Smooth muscle cell (in vitro differentiated cells): ENCODE data around the gene GRAMD2B. TPM values are rescaled to one million over a fixed set of nuclear protein-coding genes. Genes with fewer than 3 reads are reported as not detected.

Experiments used
- DNase-seq: peaks from one replicate; lab custom pipeline; 2025; ENCODE audit not compliant: unreplicated experiment; lab: John Stamatoyannopoulos, UW
- H2AFZ ChIP-seq: fragments of 200-600 bp; sonication (generic); 2 replicates; pipeline ENCODE4 v1.6.0; 2016; ENCODE audit warnings: antibody characterized with exemption, low read depth, mild to moderate bottlenecking
- H3F3A ChIP-seq: fragments of 200-600 bp; sonication (generic); 2 replicates; pipeline ENCODE4 v1.6.0; 2017; ENCODE audit warnings: antibody characterized with exemption, low read depth
- H3K27ac ChIP-seq: fragments of 200-600 bp; sonication (generic); 2 replicates; pipeline ENCODE4 v1.5.1; 2016; ENCODE audit warnings: low read depth, mild to moderate bottlenecking
- H3K27me3 ChIP-seq: fragments of 200-600 bp; sonication (generic); 2 replicates; pipeline ENCODE4 v1.6.1; 2016; ENCODE audit warnings: low read depth, mild to moderate bottlenecking
- H3K36me3 ChIP-seq: fragments of 200-600 bp; sonication (generic); 2 replicates; pipeline ENCODE4 v1.5.1; 2016; ENCODE audit warnings: low read depth
- H3K4me1 ChIP-seq: fragments of 200-600 bp; sonication (generic); 2 replicates; pipeline ENCODE4 v1.5.1; 2016; ENCODE audit warnings: low read depth
- H3K4me2 ChIP-seq: fragments of 200-600 bp; sonication (generic); 2 replicates; pipeline ENCODE4 v1.6.0; 2016; ENCODE audit warnings: mild to moderate bottlenecking
- H3K4me3 ChIP-seq: fragments of 200-600 bp; sonication (generic); 2 replicates; pipeline ENCODE4 v1.5.1; 2016; ENCODE audit warnings: mild to moderate bottlenecking
- H3K79me2 ChIP-seq: fragments of 200-600 bp; sonication (generic); 2 replicates; pipeline ENCODE4 v1.6.0; 2016; ENCODE audit warnings: low read depth, mild to moderate bottlenecking
- H3K9ac ChIP-seq: fragments of 200-600 bp; sonication (generic); 2 replicates; pipeline ENCODE4 v1.6.0; 2016; ENCODE audit warnings: low read depth
- H3K9me3 ChIP-seq: fragments of 200-600 bp; sonication (generic); replicated peaks from 2 replicates; pipeline ENCODE4 v1.5.1; 2016; ENCODE audit warnings: low read depth
- H4K20me1 ChIP-seq: fragments of 200-600 bp; sonication (generic); 2 replicates; pipeline ENCODE4 v1.6.0; 2016; ENCODE audit warnings: low read depth
- WGBS: methylation state at CpG from one replicate; pipeline ENCODE4 v1.1.7; 2016; ENCODE audit warnings: low lambda C conversion rate; 5-methylcytosine and 5-hydroxymethylcytosine counted together
- polyA plus RNA-seq: library from polyadenylated mRNA; unstranded; fragments of >200 nt; fragmentation: Nextera tagmentation; extraction: Ambion mirVana; gene quantifications from 2 replicates; pipeline ENCODE4 v1.2.1, GENCODE V29; 2016
- total RNA-seq: library from RNA; depleted of rRNA; stranded (reverse); fragments of >200 nt; gene quantifications from 2 replicates; pipeline ENCODE4 v1.2.3, GENCODE V29; 2014
- TF ChIP-seq, protein P1 (sequence below): fragments of 200-600 bp; sonication (generic); IDR thresholded peaks from 2 replicates; pipeline ENCODE4 v1.5.1; 2017; ENCODE audit warnings: borderline replicate concordance, mild to moderate bottlenecking, antibody characterized with exemption; ENCODE audit not compliant: insufficient read depth, poor library complexity, severe bottlenecking

GRAMD2B gene
- total and polyA plus RNA-seq, 2 experiments from 2014 or later = 8.7 to 27.3 TPM

- Histone ChIP-seq H3K4me1 (no peaks in the 10 kb centered on the region), H3F3A (no peaks in the 10 kb centered on the region), H3K9ac (no peak overlapping the region), H3K36me3 (no peaks in the 10 kb centered on the region), H3K27ac (no peak overlapping the region), H3K4me3 (no peak overlapping the region), H3K4me2 (no peak overlapping the region), H2AFZ (no peak overlapping the region), H3K79me2 (peaks cover 15% of the 10 kb centered on the region), H3K27me3 (no peaks in the 10 kb centered on the region), H4K20me1 (no peaks in the 10 kb centered on the region), H3K9me3 (no peaks in the 10 kb centered on the region)
- TF ChIP-seq, protein P1, sequence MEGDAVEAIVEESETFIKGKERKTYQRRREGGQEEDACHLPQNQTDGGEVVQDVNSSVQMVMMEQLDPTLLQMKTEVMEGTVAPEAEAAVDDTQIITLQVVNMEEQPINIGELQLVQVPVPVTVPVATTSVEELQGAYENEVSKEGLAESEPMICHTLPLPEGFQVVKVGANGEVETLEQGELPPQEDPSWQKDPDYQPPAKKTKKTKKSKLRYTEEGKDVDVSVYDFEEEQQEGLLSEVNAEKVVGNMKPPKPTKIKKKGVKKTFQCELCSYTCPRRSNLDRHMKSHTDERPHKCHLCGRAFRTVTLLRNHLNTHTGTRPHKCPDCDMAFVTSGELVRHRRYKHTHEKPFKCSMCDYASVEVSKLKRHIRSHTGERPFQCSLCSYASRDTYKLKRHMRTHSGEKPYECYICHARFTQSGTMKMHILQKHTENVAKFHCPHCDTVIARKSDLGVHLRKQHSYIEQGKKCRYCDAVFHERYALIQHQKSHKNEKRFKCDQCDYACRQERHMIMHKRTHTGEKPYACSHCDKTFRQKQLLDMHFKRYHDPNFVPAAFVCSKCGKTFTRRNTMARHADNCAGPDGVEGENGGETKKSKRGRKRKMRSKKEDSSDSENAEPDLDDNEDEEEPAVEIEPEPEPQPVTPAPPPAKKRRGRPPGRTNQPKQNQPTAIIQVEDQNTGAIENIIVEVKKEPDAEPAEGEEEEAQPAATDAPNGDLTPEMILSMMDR = no peak
- DNase-seq = no peak
Observed at GRCh38 chr5:126430631-126431030, 7.4 kb downstream of the GRAMD2B start.

GRCh38 chr5:126433701-126434100 lies 10.5 kb downstream of the GRAMD2B start:
- Histone ChIP-seq H4K20me1 (no peaks in the 10 kb centered on the region), H2AFZ (no peak overlapping the region), H3K4me1 (no peaks in the 10 kb centered on the region), H3K79me2 (peaks cover 4% of the 10 kb centered on the region), H3K4me3 (no peak overlapping the region), H3K9ac (no peak overlapping the region), H3K4me2 (no peak overlapping the region), H3K27ac (peak overlapping the region; percentile 5), H3K9me3 (no peaks in the 10 kb centered on the region), H3F3A (no peaks in the 10 kb centered on the region), H3K27me3 (no peaks in the 10 kb centered on the region), H3K36me3 (no peaks in the 10 kb centered on the region)
- DNase-seq = no peak
- TF ChIP-seq, protein P1 = no peak

GRCh38 chr5:126435261-126435660 lies 12.1 kb downstream of the GRAMD2B start:
- H3K36me3 ChIP-seq = no peaks in the 10 kb centered on the region
- no peak overlapping the region for H3K9ac ChIP-seq
- 92% methylated on average over 8 of the region's 8 CpGs for WGBS
- no peaks in the 10 kb centered on the region for H4K20me1 ChIP-seq
- TF ChIP-seq, protein P1 = no peak
- no peaks in the 10 kb centered on the region for H3K27me3 ChIP-seq
- no peak for DNase-seq
- peaks cover 4% of the 10 kb centered on the region for H3K79me2 ChIP-seq
- H3K27ac ChIP-seq = no peak overlapping the region
- H3F3A ChIP-seq = no peaks in the 10 kb centered on the region
- H3K4me1 ChIP-seq = no peaks in the 10 kb centered on the region
- no peak overlapping the region for H3K4me3 ChIP-seq
- no peak overlapping the region for H3K4me2 ChIP-seq
- no peaks in the 10 kb centered on the region for H3K9me3 ChIP-seq
- no peak overlapping the region for H2AFZ ChIP-seq

- TF ChIP-seq, protein P1 = no peak
- DNase-seq = no peak
- H3F3A ChIP-seq = no peaks in the 10 kb centered on the region
- H2AFZ ChIP-seq = no peak overlapping the region
- no peaks in the 10 kb centered on the region for H3K27me3 ChIP-seq
- no peaks in the 10 kb centered on the region for H3K9me3 ChIP-seq
- no peak overlapping the region for H3K9ac ChIP-seq
- no peaks in the 10 kb centered on the region for H3K4me1 ChIP-seq
- 92% methylated on average over 2 of the region's 2 CpGs for WGBS
- H3K79me2 ChIP-seq = no peaks in the 10 kb centered on the region
- H3K36me3 ChIP-seq = no peaks in the 10 kb centered on the region
- no peaks in the 10 kb centered on the region for H4K20me1 ChIP-seq
- H3K4me2 ChIP-seq = no peak overlapping the region
- H3K4me3 ChIP-seq = no peak overlapping the region
- no peak overlapping the region for H3K27ac ChIP-seq
Observed at GRCh38 chr5:126435714-126436113, 12.5 kb downstream of the GRAMD2B start.
